ENCODE results near the gene KCNAB2.
"Not testable (repeated sequence)": the region's sequence is repeated elsewhere in the genome, so short reads cannot be mapped to it uniquely, and the experiment has no call there.

KCNAB2 gene

GRCh38 chr1:6011161-6011945, 34.3 kb upstream of the KCNAB2 start:
- DNase-seq = no peak

- DNase-seq = no peak
Observed at GRCh38 chr1:6011946-6012258, 33.8 kb upstream of the KCNAB2 start.

GRCh38 chr1:6012529-6013318, 33.0 kb upstream of the KCNAB2 start:
- DNase-seq = peak; percentile 24

GRCh38 chr1:6013491-6013890, 32.2 kb upstream of the KCNAB2 start:
- DNase-seq = no peak

- DNase-seq = no peak
Observed at GRCh38 chr1:6014130-6014999, 31.3 kb upstream of the KCNAB2 start.

- DNase-seq = no peak
Observed at GRCh38 chr1:6016191-6016865, 29.4 kb upstream of the KCNAB2 start.

GRCh38 chr1:6017654-6018053, 28.0 kb upstream of the KCNAB2 start:
- not testable (repeated sequence) for DNase-seq

GRCh38 chr1:6019166-6019845, 26.4 kb upstream of the KCNAB2 start:
- no peak for DNase-seq

DNA sequence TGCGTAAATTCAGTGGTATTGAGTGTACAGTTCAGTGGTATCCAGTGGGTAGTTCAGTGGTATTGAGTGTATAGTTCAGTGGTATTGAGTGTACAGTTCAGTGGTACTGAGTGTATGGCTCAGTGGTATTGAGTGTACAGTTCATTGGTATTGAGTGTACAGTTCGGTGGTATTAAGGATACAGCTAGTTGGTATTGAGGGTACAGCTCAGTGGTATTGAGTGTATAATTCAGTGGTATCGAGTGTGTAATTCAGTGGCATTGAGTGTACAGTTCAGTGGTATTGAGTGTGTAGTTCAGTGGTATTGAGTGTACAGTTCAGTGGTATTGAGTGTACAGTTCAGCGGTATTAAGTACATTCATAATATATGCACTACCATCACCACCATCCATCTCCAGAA, 23.5 kb upstream of the KCNAB2 start:
- no peak for DNase-seq

DNA sequence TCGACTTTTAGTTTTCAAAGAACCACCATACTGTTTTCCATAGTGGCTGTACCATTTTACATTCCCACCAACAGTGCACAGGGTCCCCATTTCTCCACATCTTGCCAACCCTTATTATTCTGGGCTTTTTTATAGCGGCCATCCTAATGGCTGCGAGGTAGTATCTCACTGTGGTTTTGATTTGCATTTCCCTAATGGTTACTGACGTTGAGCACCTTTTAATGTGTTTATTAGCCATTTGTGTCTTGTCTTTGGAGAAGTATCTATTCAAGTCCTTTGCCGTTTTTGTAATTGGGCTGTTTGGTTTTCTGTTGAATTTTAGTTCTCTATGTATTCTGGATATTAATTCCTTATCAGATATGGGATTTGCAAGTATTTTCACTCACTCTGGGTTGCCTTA, 22.3 kb upstream of the KCNAB2 start:
- no peak for DNase-seq

DNA sequence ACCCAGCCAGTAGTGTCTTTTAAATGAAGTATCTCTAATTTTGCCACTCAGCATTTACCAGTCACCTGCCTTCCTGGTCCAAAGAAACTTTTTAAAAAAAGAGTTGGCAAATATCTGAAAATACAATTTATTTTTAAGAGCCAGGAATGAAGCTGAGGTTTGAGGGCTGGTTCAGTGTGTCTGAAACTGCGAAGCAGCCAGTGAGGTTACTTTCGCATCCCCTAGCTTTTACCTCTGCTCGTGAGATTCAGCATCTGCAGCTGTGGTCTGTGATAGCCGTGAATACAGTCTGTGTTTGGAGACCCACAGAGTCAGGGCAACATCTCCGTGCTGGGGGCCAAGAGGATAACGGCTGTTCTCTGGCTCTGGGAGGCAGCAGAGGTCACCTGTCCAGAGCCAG, 21.3 kb upstream of the KCNAB2 start:
- no peak for DNase-seq

DNA sequence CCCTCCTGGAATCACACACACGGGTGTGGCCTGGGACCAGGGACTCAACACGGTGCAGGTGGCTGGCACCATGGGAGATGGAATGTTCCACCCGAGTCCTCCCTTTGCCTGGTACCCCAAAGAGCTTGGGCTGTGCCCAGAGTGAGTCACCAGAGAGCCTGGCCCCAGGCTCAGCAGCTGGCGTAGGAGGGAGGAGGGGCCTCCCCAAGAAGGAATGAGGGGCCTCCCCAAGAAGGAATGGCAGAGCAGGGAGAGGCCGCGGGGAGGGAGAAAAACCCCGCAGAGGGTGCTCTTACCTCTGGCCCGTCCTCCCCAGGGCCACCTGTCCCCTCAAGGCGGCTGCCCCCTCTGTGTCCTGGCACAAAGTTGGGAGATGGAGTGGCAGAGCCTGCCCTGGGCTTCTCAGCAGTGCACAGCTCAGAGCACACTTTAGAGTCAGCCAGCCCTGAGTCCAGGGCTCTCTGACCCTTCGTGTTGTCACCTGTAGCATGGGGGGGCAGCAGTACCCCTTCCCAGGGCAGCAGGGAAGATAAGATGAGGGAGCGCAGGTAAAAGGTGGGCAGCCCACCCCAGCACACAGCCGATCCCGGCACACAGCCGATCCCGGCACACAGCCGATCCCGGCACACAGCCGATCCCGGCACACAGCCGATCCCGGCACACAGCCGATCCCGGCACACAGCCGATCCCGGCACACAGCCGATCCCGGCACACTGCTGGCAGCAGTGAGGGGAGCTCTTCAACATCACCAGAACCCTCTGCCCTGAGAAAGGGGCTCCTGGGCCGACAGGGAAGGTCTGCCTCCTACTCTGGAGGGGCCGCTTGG, 20.2 kb upstream of the KCNAB2 start:
- DNase-seq = no peak

DNA sequence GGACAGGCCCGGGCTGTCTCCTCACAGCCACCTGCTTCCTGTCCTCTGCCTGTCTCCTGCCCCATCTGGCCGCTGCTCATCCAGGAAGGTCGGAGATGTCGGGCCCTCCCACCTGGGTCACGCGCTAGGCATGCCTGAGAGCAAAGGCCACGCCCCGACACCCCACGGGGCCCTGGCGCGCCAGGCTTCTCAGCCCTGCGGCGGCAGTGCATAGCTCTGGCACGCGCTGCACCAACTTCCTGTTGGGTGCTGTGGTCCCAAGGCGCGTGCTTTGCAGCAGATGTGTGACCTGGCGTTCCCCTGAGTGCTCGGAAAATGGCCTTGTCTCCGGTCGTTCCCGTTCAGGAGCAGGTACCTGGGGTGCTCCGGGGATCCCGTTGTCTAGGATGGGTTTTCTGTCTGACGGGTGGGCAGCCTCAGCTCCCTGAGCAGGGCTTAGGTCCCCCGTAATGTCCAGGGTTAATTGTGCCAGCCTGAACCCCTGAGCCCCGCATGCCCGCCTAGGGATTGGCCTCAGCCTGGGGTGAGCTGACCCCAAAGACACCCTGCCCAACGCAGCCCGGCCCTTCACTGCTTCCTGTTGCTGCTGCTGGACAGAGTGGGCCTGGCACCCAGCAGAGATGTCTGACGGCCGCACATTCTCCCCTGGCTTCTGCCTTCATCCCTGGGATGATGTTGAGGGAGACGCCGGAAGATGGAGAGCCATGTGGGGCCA, 19.4 kb upstream of the KCNAB2 start:
- DNase-seq = peak; percentile 91

- DNase-seq = no peak
Observed at GRCh38 chr1:6027591-6027990, 18.1 kb upstream of the KCNAB2 start.

- peak; percentile 70 for DNase-seq
Observed at GRCh38 chr1:6028042-6028850, 17.4 kb upstream of the KCNAB2 start.

GRCh38 chr1:6029351-6029750, 16.3 kb upstream of the KCNAB2 start:
- no peak for DNase-seq

- DNase-seq = no peak
Observed at GRCh38 chr1:6030132-6030531, 15.6 kb upstream of the KCNAB2 start.

GRCh38 chr1:6030547-6031261, 15.0 kb upstream of the KCNAB2 start:
- no peak for DNase-seq

GRCh38 chr1:6033124-6033523, 12.6 kb upstream of the KCNAB2 start:
- DNase-seq = no peak

Measured in CD4-positive, alpha-beta T cell treated with Interleukin-12 subunit alpha and Interleukin-12 subunit beta, for 1 hour (primary cell).